ENCODE results near the gene CCR9.

DNA sequence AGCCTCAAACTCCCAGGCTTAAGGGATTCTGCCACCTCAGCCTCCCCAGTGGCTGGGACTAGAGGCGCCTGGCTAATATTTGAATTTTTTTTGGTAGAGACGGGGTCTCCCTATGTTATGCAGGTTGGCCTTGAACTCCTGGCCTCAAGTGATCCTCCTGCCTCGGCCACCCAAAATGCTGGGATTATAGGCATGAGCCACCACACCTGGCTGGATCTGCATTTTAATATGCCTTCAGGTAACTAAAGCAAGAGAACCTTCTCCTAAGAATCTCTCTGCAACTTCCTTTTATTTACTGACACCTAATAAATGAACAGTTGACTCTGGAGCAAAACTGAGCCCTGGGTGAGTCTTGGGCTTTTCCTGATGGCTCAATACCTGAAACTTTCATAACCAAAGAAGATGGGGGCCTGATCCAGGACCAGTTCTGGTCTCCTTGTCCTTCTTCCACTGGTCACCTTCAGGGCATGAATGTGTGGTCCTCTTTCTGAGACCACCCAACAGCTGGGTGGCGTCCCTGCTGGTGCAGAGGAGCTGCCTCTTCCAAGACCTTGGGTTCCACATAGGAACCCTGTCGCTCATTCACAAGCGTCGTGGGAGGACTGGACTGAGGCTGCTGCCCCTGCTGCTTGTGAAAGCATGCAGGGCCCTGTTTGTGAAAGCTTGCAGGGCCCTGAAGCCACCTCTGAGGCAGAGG, 28.2 kb downstream of the CCR9 start:
- TF ChIP-seq, protein P1, sequence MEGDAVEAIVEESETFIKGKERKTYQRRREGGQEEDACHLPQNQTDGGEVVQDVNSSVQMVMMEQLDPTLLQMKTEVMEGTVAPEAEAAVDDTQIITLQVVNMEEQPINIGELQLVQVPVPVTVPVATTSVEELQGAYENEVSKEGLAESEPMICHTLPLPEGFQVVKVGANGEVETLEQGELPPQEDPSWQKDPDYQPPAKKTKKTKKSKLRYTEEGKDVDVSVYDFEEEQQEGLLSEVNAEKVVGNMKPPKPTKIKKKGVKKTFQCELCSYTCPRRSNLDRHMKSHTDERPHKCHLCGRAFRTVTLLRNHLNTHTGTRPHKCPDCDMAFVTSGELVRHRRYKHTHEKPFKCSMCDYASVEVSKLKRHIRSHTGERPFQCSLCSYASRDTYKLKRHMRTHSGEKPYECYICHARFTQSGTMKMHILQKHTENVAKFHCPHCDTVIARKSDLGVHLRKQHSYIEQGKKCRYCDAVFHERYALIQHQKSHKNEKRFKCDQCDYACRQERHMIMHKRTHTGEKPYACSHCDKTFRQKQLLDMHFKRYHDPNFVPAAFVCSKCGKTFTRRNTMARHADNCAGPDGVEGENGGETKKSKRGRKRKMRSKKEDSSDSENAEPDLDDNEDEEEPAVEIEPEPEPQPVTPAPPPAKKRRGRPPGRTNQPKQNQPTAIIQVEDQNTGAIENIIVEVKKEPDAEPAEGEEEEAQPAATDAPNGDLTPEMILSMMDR (IDR thresholded peaks at IDR 0.05; ENCODE audit: insufficient read depth, low read length, poor library complexity, severe bottlenecking), result no peak
- no peak for TF ChIP-seq EZH2phosphoT487 (conservative IDR thresholded peaks at IDR 0.05; ENCODE audit: low read length)
